Vagina (tissue), 2 donors: ENCODE measurements around the gene NRGN.

Experiments used
- POLR2A ChIP-seq, 2 donors: fragments of 450-650 bp; IDR thresholded peaks; one replicate each; pipeline ENCODE4 v1.6.1; 2017; ENCODE audit warnings: antibody characterized with exemption in 2 of 2, mild to moderate bottlenecking in 2 of 2, moderate library complexity in 2 of 2
- POLR2AphosphoS5 ChIP-seq, 2 donors: sonication (generic); formaldehyde crosslinking; IDR thresholded peaks; one replicate each; pipeline ENCODE4 v1.9.0; 2017; ENCODE audit warnings: antibody characterized with exemption in 2 of 2, mild to moderate bottlenecking in 2 of 2, low read depth in 1 of 2; ENCODE audit not compliant: insufficient read depth in 1 of 2
- TF ChIP-seq, protein P1 (sequence below), 3 experiments: fragments of 450-650 bp in 2 of 3; fragments of 200-600 bp in 1 of 3; sonication (generic) in 1 of 3; IDR thresholded peaks; one replicate each; pipeline ENCODE4 v1.5.1; 2017 to 2019; ENCODE audit warnings: antibody characterized with exemption in 3 of 3, mild to moderate bottlenecking in 2 of 3, moderate library complexity in 2 of 3

DNA sequence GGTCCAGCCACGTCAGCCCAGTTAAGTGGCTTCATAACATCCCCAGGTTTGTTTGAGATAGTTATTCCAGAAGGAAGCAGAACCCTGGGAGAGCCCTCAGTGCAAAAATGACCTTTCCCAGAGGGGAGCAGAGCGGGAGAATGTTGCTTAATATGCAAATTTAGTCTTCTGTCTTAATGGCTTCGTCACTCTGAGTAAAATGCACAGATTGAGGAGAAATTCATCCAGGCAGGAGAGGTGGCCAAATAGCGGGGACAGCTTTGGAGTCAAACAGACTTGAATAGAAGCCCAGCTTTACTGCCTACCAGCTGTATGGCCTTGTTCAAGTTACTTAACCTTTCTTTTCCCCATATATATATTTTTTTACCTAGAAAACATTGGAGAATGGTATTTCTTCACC is 12.3 kb upstream of the NRGN start:
- TF ChIP-seq, protein P1, sequence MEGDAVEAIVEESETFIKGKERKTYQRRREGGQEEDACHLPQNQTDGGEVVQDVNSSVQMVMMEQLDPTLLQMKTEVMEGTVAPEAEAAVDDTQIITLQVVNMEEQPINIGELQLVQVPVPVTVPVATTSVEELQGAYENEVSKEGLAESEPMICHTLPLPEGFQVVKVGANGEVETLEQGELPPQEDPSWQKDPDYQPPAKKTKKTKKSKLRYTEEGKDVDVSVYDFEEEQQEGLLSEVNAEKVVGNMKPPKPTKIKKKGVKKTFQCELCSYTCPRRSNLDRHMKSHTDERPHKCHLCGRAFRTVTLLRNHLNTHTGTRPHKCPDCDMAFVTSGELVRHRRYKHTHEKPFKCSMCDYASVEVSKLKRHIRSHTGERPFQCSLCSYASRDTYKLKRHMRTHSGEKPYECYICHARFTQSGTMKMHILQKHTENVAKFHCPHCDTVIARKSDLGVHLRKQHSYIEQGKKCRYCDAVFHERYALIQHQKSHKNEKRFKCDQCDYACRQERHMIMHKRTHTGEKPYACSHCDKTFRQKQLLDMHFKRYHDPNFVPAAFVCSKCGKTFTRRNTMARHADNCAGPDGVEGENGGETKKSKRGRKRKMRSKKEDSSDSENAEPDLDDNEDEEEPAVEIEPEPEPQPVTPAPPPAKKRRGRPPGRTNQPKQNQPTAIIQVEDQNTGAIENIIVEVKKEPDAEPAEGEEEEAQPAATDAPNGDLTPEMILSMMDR (IDR thresholded peaks at IDR 0.05), result no peak
- no peak for TF ChIP-seq POLR2A (IDR thresholded peaks at IDR 0.05)
- TF ChIP-seq POLR2AphosphoS5 (IDR thresholded peaks at IDR 0.05; ENCODE audit: insufficient read depth in 1 of 2, low read depth in 1 of 2), result no peak
